ENCODE measurements around the gene PDIA6. TPM values are rescaled to one million over a fixed set of nuclear protein-coding genes. Genes with fewer than 3 reads are reported as not detected.
A peak's percentile ranks its signal among the peaks of the same experiment; 100 is the strongest.
"Not testable (repeated sequence)": the region's sequence is repeated elsewhere in the genome, so short reads cannot be mapped to it uniquely, and the experiment has no call there.

The PDIA6 gene
- total RNA-seq, 1 donor from 2014 or later: 85.8 TPM

DNA sequence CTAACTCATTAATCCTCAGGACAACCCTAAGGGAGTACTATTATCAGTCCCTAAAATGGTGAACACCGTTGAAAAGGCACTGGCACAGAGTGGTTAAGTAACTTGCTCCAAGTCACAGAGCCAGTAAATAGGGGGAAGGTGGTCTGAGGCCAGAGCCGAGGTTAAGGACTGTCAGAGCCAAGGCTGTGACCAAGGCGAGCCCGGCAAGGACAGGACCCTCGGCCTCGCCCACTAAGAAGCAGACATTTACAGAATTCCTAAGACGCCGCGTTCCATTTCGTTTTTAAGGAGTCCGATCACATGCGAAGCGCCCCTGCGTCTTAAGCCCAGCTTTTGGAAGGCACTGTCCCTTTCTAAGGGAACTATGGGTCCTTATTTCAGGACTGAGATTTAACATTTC is 1.1 kb downstream of the PDIA6 start:
- Mint-ChIP-seq H3K4me3 (ENCODE audit: unreplicated experiment) (peak overlapping the region; percentile 89), H3K27ac (ENCODE audit: unreplicated experiment) (no peak overlapping the region), H3K4me1 (ENCODE audit: low read depth, unreplicated experiment) (peaks cover 27% of the 10 kb centered on the region), H3K27me3 (ENCODE audit: unreplicated experiment) (peaks cover 10% of the 10 kb centered on the region), H3K9me3 (ENCODE audit: unreplicated experiment) (peaks cover 8% of the 10 kb centered on the region), H3K36me3 (ENCODE audit: unreplicated experiment) (no peaks in the 10 kb centered on the region)
- TF ChIP-seq, protein P1, sequence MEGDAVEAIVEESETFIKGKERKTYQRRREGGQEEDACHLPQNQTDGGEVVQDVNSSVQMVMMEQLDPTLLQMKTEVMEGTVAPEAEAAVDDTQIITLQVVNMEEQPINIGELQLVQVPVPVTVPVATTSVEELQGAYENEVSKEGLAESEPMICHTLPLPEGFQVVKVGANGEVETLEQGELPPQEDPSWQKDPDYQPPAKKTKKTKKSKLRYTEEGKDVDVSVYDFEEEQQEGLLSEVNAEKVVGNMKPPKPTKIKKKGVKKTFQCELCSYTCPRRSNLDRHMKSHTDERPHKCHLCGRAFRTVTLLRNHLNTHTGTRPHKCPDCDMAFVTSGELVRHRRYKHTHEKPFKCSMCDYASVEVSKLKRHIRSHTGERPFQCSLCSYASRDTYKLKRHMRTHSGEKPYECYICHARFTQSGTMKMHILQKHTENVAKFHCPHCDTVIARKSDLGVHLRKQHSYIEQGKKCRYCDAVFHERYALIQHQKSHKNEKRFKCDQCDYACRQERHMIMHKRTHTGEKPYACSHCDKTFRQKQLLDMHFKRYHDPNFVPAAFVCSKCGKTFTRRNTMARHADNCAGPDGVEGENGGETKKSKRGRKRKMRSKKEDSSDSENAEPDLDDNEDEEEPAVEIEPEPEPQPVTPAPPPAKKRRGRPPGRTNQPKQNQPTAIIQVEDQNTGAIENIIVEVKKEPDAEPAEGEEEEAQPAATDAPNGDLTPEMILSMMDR (IDR thresholded peaks at IDR 0.05; ENCODE audit: partially characterized antibody, unreplicated experiment): no peak
- DNase-seq: no peak

DNA sequence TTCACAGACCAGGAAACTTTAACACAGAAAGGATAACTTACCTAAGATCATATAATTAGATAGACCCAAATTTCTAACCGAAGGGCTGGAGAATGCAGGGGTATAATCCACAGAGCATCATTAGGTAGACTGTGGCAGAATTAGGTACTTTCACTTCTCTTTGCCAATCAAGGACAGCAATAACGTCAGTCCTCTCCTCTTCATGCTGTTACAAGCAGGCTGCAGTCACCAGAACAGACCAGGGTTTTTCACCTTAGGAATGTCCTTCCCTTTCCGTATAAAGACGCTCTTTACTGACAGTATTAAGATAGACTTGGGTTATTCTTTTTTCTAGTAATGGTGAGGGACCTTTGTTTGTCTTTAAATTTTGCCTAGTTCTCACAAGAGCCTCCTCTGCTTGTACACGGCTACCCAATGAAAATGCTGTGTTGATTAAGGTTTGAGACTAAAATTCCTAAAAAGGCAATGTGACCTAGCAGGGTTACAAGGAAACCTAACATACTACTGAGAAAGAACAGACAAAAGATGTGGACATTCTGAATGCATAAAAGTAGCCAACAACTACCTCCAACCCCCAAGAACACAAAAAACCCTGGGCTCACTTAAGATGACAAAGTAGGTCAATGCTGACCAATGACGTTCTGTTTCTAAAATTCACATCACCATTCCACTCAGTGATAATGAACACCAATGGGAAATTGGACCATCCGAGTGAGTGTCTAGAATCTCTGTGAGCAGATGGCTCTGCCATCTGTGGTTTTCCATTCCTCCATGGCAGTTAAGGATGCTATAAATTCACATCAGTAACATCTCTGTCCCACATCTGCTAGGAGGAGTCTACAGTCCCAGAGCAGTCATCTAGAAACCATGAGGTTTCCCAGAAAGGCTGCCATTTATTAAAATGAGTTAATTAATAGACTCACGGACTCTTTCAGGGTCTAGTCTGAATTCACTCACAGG is 2.1 kb downstream of the PDIA6 start:
- H3K27ac Mint-ChIP-seq (ENCODE audit: unreplicated experiment): peak overlapping the region; percentile 76
- H3K4me1 Mint-ChIP-seq (ENCODE audit: low read depth, unreplicated experiment): peaks cover 27% of the 10 kb centered on the region
- peaks cover 8% of the 10 kb centered on the region for H3K27me3 Mint-ChIP-seq (ENCODE audit: unreplicated experiment)
- DNase-seq: no peak
- TF ChIP-seq, protein P1 (IDR thresholded peaks at IDR 0.05; ENCODE audit: partially characterized antibody, unreplicated experiment): no peak
- peaks cover 6% of the 10 kb centered on the region for H3K9me3 Mint-ChIP-seq (ENCODE audit: unreplicated experiment)
- H3K36me3 Mint-ChIP-seq (ENCODE audit: unreplicated experiment): no peaks in the 10 kb centered on the region
- peak overlapping the region; percentile 89 for H3K4me3 Mint-ChIP-seq (ENCODE audit: unreplicated experiment)

DNA sequence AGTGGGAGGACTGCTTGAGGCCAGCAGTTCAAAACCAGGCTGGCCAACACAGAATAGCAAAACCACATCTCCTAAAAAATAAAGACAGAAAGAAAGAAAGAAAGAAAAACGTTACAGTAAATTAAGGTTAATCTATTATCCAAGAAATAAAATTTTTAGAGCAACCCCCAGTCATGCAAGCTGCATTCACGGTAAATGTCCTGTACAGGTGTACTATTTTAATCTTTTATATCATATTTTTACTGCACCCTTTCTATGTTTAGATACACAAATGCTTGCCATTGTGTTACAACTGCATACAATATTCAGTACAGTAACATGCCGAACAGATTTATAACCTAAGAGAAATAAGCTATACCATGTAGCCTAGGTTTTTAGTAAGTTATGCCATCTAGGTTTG is 6.0 kb downstream of the PDIA6 start:
- Mint-ChIP-seq H3K4me3 (ENCODE audit: unreplicated experiment) (no peak overlapping the region), H3K4me1 (ENCODE audit: low read depth, unreplicated experiment) (peaks cover 22% of the 10 kb centered on the region), H3K27ac (ENCODE audit: unreplicated experiment) (no peak overlapping the region), H3K27me3 (ENCODE audit: unreplicated experiment) (peaks cover 8% of the 10 kb centered on the region), H3K9me3 (ENCODE audit: unreplicated experiment) (peaks cover 6% of the 10 kb centered on the region), H3K36me3 (ENCODE audit: unreplicated experiment) (no peaks in the 10 kb centered on the region)
- TF ChIP-seq, protein P1 (IDR thresholded peaks at IDR 0.05; ENCODE audit: partially characterized antibody, unreplicated experiment): no peak
- DNase-seq: no peak

DNA sequence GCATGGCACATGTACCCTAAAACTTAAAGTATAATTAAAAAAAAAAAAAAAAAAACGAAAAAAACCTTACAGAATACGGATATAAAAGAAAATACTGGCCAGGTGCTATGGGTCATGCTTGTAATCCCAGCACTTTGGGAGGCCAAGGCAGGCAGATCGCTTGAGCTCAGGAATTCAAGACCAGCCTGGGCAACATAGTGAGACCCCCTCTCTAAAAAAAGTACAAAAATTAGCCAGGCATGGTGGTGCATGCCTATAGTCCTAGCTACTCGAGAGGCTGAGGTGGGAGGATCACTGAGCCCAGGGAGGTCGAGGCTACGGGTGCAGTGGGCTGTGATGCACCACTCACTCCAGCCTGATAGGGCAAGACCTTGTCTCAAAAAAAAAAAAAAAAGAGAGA is 6.6 kb downstream of the PDIA6 start:
- H3K4me3 Mint-ChIP-seq (ENCODE audit: unreplicated experiment); DNase-seq; H3K9me3 Mint-ChIP-seq (ENCODE audit: unreplicated experiment); H3K27ac Mint-ChIP-seq (ENCODE audit: unreplicated experiment); H3K36me3 Mint-ChIP-seq (ENCODE audit: unreplicated experiment); H3K27me3 Mint-ChIP-seq (ENCODE audit: unreplicated experiment): not testable (repeated sequence)
- H3K4me1 Mint-ChIP-seq (ENCODE audit: low read depth, unreplicated experiment): peaks cover 19% of the 10 kb centered on the region

DNA sequence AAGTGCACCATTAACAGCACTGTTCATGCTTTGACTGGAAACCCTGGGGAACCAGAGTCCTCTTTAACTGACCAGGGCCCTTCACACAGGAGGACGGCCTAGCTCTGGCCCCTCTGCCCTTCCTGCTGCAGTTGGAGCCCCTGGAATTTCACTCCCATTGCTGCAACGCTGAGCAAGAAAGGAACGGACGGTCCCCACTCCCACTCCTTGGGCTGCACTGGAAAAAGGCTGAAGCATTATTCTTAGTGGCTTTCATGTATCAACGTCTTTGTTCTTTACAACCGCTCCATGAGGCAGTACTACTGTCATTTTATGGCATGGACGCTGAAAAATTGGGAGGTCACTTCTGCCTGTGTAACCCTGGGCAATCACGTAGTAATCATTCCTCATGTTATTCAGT is 9.9 kb downstream of the PDIA6 start:
- Mint-ChIP-seq H3K4me3 (ENCODE audit: unreplicated experiment) (no peak overlapping the region), H3K4me1 (ENCODE audit: low read depth, unreplicated experiment) (peaks cover 4% of the 10 kb centered on the region), H3K27me3 (ENCODE audit: unreplicated experiment) (no peaks in the 10 kb centered on the region), H3K36me3 (ENCODE audit: unreplicated experiment) (no peaks in the 10 kb centered on the region), H3K27ac (ENCODE audit: unreplicated experiment) (no peak overlapping the region), H3K9me3 (ENCODE audit: unreplicated experiment) (no peaks in the 10 kb centered on the region)
- TF ChIP-seq, protein P1 (IDR thresholded peaks at IDR 0.05; ENCODE audit: partially characterized antibody, unreplicated experiment): no peak
- no peak for DNase-seq
